ENCODE results near the gene ADH6.

ADH6 gene

DNA sequence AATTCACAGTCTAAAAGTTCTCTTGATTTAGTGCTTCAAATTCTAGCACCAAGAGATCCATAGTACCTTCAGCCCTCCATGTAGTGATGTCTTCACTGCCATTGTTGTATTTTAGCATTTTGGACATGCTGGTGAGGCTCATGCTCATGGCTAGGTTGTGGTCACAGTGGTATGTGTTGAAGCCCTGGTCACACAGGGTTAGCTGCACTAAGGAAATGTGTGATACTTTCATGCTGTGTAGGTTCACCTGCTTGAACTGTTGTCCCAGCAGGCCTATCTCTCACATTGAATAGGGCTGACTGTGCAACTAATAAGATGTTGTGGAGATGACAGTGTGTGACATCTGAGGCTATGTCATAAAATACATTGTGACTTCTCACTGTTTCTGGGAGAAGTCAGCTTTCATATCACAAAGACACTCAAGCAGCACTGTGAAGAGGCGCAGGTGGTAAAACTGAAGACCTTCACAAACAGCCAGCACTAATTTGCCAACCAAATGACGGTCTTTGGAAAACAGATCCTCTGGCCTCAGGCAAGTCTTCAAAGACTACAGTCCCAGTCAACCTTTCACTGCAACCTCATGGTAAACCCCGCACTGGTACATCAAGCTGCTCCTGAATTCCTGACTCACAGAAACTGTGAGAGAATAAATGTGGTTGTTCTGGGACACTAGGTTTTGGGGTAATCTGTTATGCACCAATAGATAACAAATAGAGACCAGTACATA, 57.5 kb downstream of the ADH6 start:
- no peaks in the 10 kb centered on the region for H3K36me3 ChIP-seq (ENCODE audit: control insufficient read depth, insufficient read depth, low read length)
- no CpG with 5 or more reads among the region's 3 CpGs for WGBS (ENCODE audit: insufficient coverage, insufficient read length)
- no peaks in the 10 kb centered on the region for H3K4me1 ChIP-seq (ENCODE audit: control insufficient read depth, insufficient read depth, low read length)
- no peaks in the 10 kb centered on the region for H3K27me3 ChIP-seq (ENCODE audit: control insufficient read depth, insufficient read depth, low read length)
- DNase-seq (ENCODE audit: low read depth, low spot score), result no peak
- no peak overlapping the region for H3K4me3 ChIP-seq (ENCODE audit: low read length)
- no peak overlapping the region for H3K27ac ChIP-seq (ENCODE audit: low read length)
- no peaks in the 10 kb centered on the region for H3K9me3 ChIP-seq (ENCODE audit: control insufficient read depth, insufficient read depth, low read length)

GRCh38 chr4:99159699-99160098, 59.3 kb downstream of the ADH6 start:
- Histone ChIP-seq H3K36me3 (ENCODE audit: control insufficient read depth, insufficient read depth, low read length) (no peaks in the 10 kb centered on the region), H3K4me3 (ENCODE audit: low read length) (no peak overlapping the region), H3K4me1 (ENCODE audit: control insufficient read depth, insufficient read depth, low read length) (no peaks in the 10 kb centered on the region), H3K27me3 (ENCODE audit: control insufficient read depth, insufficient read depth, low read length) (no peaks in the 10 kb centered on the region), H3K27ac (ENCODE audit: low read length) (no peak overlapping the region), H3K9me3 (ENCODE audit: control insufficient read depth, insufficient read depth, low read length) (no peaks in the 10 kb centered on the region)
- no peak for DNase-seq (ENCODE audit: low read depth, low spot score)
- WGBS (ENCODE audit: insufficient coverage, insufficient read length), result no CpG with 5 or more reads among the region's 1 CpG

DNA sequence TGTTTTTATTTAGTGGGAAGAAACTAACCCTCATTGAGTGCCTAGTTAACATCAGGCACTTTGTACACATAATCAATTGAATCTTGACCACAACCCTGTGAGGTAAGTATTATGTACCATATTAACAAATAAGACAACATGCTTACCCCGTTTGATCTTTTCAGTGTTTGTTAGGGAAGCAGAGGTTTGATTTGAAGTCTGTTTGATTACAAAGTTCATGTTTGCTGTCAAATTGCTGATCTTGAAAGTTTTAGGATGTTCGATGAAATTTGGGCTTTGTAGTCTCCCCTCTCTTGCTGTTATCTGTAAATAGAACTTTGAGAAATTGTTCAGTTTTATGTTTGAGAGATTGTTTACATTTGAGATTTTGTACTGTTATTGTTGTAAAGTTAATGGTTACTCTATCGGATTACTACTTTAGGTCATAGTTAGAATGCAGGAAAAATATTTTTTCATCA, 61.5 kb downstream of the ADH6 start:
- Histone ChIP-seq H3K27me3 (ENCODE audit: control insufficient read depth, insufficient read depth, low read length) (no peaks in the 10 kb centered on the region), H3K36me3 (ENCODE audit: control insufficient read depth, insufficient read depth, low read length) (no peaks in the 10 kb centered on the region), H3K4me3 (ENCODE audit: low read length) (no peak overlapping the region), H3K27ac (ENCODE audit: low read length) (no peak overlapping the region), H3K9me3 (ENCODE audit: control insufficient read depth, insufficient read depth, low read length) (no peaks in the 10 kb centered on the region; the same call in 1 of the 2 replicates), H3K4me1 (ENCODE audit: control insufficient read depth, insufficient read depth, low read length) (no peaks in the 10 kb centered on the region)
- no peak for DNase-seq (ENCODE audit: low read depth, low spot score)
- WGBS (ENCODE audit: insufficient coverage, insufficient read length), result no CpG with 5 or more reads among the region's 3 CpGs

GRCh38 chr4:99156992-99157391, 62.1 kb downstream of the ADH6 start:
- no peak for DNase-seq (ENCODE audit: low read depth, low spot score)
- WGBS (ENCODE audit: insufficient coverage, insufficient read length), result no CpG with 5 or more reads among the region's 1 CpG
- no peaks in the 10 kb centered on the region for H3K27me3 ChIP-seq (ENCODE audit: control insufficient read depth, insufficient read depth, low read length)
- H3K27ac ChIP-seq (ENCODE audit: low read length), result no peak overlapping the region
- no peaks in the 10 kb centered on the region for H3K36me3 ChIP-seq (ENCODE audit: control insufficient read depth, insufficient read depth, low read length)
- no peaks in the 10 kb centered on the region; the same call in 1 of the 2 replicates for H3K9me3 ChIP-seq (ENCODE audit: control insufficient read depth, insufficient read depth, low read length)
- no peaks in the 10 kb centered on the region for H3K4me1 ChIP-seq (ENCODE audit: control insufficient read depth, insufficient read depth, low read length)
- no peak overlapping the region for H3K4me3 ChIP-seq (ENCODE audit: low read length)

- H3K27me3 ChIP-seq (ENCODE audit: control insufficient read depth, insufficient read depth, low read length), result no peaks in the 10 kb centered on the region
- no peaks in the 10 kb centered on the region for H3K4me1 ChIP-seq (ENCODE audit: control insufficient read depth, insufficient read depth, low read length)
- no peaks in the 10 kb centered on the region for H3K36me3 ChIP-seq (ENCODE audit: control insufficient read depth, insufficient read depth, low read length)
- no peak overlapping the region for H3K4me3 ChIP-seq (ENCODE audit: low read length)
- H3K9me3 ChIP-seq (ENCODE audit: control insufficient read depth, insufficient read depth, low read length), result no peaks in the 10 kb centered on the region; the same call in 1 of the 2 replicates
- WGBS (ENCODE audit: insufficient coverage, insufficient read length), result no CpG with 5 or more reads among the region's 4 CpGs
- DNase-seq (ENCODE audit: low read depth, low spot score), result no peak
- H3K27ac ChIP-seq (ENCODE audit: low read length), result no peak overlapping the region
These were observed 64.2 kb downstream of the ADH6 start for GRCh38 chr4:99154658-99155342.
